Loucy (cell line): ENCODE measurements around the gene RIPK4.

Source experiments
- H2AFZ ChIP-seq: fragments of 200-600 bp; sonication (generic); 2 replicates; pipeline ENCODE4 v1.6.0; 2016; ENCODE audit warnings: antibody characterized with exemption, mild to moderate bottlenecking, low read length, moderate library complexity
- H3F3A ChIP-seq: fragments of 200-600 bp; 2 replicates; pipeline ENCODE4 v1.6.0; 2016; ENCODE audit warnings: antibody characterized with exemption, low read depth, mild to moderate bottlenecking
- H3K27me3 ChIP-seq: fragments of 200-600 bp; sonication (generic); 2 replicates; pipeline ENCODE4 v1.6.1; 2014; ENCODE audit warnings: low read length, mild to moderate bottlenecking; ENCODE audit not compliant: insufficient read depth, poor library complexity, severe bottlenecking
- H3K36me3 ChIP-seq: fragments of 200-600 bp; sonication (generic); 2 replicates; pipeline ENCODE4 v1.6.1; 2016; ENCODE audit warnings: low read length; ENCODE audit not compliant: insufficient read depth
- H3K4me1 ChIP-seq: fragments of 200-600 bp; sonication (generic); 2 replicates; pipeline ENCODE4 v1.5.1; 2014; ENCODE audit warnings: low read length, mild to moderate bottlenecking; ENCODE audit not compliant: insufficient read depth, poor library complexity, severe bottlenecking
- H3K4me2 ChIP-seq: fragments of 200-600 bp; sonication (generic); 2 replicates; pipeline ENCODE4 v1.6.0; 2014; ENCODE audit warnings: antibody characterized with exemption, low read length, low read depth, mild to moderate bottlenecking; ENCODE audit not compliant: poor library complexity, severe bottlenecking
- H3K4me3 ChIP-seq: fragments of 200-600 bp; sonication (generic); 2 replicates; pipeline ENCODE4 v1.5.1; 2014; ENCODE audit warnings: low read length, mild to moderate bottlenecking, mixed read lengths; ENCODE audit not compliant: poor library complexity, severe bottlenecking
- H3K79me2 ChIP-seq: fragments of 200-600 bp; sonication (generic); 2 replicates; pipeline ENCODE4 v1.6.1; 2014; ENCODE audit warnings: low read length; ENCODE audit not compliant: insufficient read depth
- H3K9ac ChIP-seq: fragments of 200-600 bp; sonication (generic); 2 replicates; pipeline ENCODE4 v1.6.0; 2014; ENCODE audit warnings: mild to moderate bottlenecking, low read depth, low read length, moderate library complexity; ENCODE audit not compliant: poor library complexity, severe bottlenecking
- H3K9me2 ChIP-seq: fragments of 200-600 bp; sonication (generic); replicated peaks from 2 replicates; pipeline ENCODE4 v1.6.1; 2016; ENCODE audit warnings: low read depth, low read length, mixed read lengths
- H3K9me3 ChIP-seq: fragments of 200-600 bp; sonication (generic); 2 replicates; pipeline ENCODE4 v1.6.1; 2014; ENCODE audit warnings: mild to moderate bottlenecking, antibody characterized with exemption, low read length, low read depth; ENCODE audit not compliant: insufficient read depth
- H4K20me1 ChIP-seq: fragments of 200-600 bp; sonication (generic); 2 replicates; pipeline ENCODE4 v1.6.0; 2014; ENCODE audit warnings: antibody characterized with exemption, low read length, mild to moderate bottlenecking; ENCODE audit not compliant: insufficient read depth, poor library complexity, severe bottlenecking
- EZH2phosphoT487 ChIP-seq: fragments of 200-600 bp; IDR thresholded peaks from 2 replicates; pipeline ENCODE4 v1.6.1; 2018; ENCODE audit warnings: antibody characterized with exemption, mild to moderate bottlenecking, moderate library complexity, borderline replicate concordance
- TF ChIP-seq, protein P1 (sequence below): fragments of 200-600 bp; sonication (generic); conservative IDR thresholded peaks from 2 replicates; pipeline ENCODE4 v1.5.1; 2014; ENCODE audit warnings: mild to moderate bottlenecking, antibody characterized with exemption, low read length

Gene RIPK4

DNA sequence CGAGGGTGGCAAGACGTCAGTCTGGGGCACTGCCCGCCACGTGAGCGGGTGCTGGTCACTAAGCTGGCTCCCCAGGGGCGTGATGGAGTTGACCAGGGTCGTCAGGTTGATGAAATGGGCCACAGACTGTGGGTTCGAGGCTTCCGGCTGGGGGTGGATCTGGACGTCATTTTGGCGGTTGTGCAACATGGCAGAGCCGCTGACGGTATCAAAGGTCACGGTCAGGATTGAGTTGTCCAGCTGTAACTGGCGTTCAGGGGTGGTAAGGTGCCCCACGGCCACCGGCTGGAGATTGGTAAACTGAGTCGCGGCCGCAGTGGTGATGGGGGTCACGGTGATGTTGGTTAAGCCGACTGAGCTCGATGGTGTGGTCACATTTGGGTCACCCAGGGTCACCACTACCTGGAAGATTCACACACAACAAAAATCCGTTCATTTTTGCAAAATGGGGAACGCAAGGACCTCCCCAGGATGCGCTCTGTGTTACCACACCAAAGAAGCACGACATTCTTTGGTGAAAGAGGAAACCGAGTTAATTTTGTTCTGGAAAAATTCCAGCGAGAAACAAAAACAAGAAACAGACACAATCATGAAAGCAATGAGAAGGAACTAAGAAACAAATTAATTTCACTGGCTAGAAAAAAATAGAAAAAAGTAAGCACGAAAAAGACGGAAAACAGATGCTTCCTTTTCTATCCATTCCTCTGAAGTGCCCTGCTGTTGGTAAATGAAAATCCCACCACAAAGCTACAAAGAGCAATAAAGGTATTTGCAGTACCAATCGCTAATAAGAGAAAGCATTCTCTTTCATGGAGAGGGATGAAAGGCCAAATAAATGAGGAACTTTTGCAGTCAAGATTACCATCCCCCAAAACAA, 34.7 kb upstream of the RIPK4 start:
- TF ChIP-seq, protein P1, sequence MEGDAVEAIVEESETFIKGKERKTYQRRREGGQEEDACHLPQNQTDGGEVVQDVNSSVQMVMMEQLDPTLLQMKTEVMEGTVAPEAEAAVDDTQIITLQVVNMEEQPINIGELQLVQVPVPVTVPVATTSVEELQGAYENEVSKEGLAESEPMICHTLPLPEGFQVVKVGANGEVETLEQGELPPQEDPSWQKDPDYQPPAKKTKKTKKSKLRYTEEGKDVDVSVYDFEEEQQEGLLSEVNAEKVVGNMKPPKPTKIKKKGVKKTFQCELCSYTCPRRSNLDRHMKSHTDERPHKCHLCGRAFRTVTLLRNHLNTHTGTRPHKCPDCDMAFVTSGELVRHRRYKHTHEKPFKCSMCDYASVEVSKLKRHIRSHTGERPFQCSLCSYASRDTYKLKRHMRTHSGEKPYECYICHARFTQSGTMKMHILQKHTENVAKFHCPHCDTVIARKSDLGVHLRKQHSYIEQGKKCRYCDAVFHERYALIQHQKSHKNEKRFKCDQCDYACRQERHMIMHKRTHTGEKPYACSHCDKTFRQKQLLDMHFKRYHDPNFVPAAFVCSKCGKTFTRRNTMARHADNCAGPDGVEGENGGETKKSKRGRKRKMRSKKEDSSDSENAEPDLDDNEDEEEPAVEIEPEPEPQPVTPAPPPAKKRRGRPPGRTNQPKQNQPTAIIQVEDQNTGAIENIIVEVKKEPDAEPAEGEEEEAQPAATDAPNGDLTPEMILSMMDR = no peak
- TF ChIP-seq EZH2phosphoT487 = no peak
- Histone ChIP-seq H3K4me1 (no peaks in the 10 kb centered on the region), H3K4me3 (no peak overlapping the region), H3K79me2 (no peaks in the 10 kb centered on the region), H3F3A (no peaks in the 10 kb centered on the region), H3K27me3 (no peaks in the 10 kb centered on the region), H2AFZ (no peak overlapping the region), H3K9me2 (no peaks in the 10 kb centered on the region), H3K9ac (no peak overlapping the region), H4K20me1 (no peaks in the 10 kb centered on the region), H3K9me3 (no peaks in the 10 kb centered on the region), H3K36me3 (peaks cover 43% of the 10 kb centered on the region; the same call in 1 of the 2 replicates), H3K4me2 (no peak overlapping the region)

DNA sequence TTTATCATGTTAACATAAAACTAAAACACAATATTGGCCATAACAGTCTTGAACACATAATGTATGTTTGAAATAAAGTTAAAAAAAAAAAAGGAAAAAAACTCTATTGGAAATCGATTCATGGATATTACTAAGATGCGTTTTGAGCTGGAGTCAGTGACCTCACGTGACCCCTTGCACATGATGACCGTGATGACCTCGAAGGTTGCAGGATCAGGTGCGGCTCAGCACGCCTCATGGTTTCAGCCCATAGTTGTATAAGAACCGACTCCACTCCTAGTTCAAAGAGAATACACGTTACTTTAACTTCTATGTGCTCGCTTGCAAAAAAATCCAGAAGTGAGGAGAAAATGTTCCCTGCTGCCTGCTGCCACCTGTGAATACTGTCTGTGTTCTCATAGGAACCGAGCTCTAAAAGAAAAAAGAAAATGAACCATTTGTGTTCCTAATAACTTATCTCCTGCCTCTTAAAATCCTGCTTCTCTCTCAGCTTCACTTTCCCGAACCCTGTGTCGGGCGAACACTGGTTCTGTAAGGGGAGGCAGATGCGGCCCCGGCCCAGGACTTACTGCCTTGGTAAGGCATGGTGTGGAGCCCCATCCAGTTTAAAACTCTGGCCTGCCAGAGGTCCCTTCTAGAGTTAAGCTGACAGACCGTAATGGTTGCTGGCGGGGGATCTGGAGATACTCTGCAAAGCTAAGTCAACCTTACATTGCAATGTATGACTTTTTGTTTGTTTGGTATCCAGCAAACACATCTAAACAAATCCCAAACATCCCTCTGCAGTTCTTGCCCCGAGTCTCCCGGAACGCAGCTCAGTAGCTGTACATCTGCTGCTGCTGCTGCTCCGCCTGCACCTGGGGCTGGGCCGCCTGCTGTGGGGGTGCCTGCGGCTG, 33.8 kb upstream of the RIPK4 start:
- no peak overlapping the region for H3K4me3 ChIP-seq
- H3F3A ChIP-seq = no peaks in the 10 kb centered on the region
- no peaks in the 10 kb centered on the region for H3K27me3 ChIP-seq
- no peaks in the 10 kb centered on the region for H3K4me1 ChIP-seq
- no peak overlapping the region for H2AFZ ChIP-seq
- no peaks in the 10 kb centered on the region for H3K9me3 ChIP-seq
- H3K36me3 ChIP-seq = peaks cover 43% of the 10 kb centered on the region; the same call in 1 of the 2 replicates
- no peak overlapping the region for H3K9ac ChIP-seq
- H3K79me2 ChIP-seq = no peaks in the 10 kb centered on the region
- no peaks in the 10 kb centered on the region for H4K20me1 ChIP-seq
- H3K9me2 ChIP-seq = no peaks in the 10 kb centered on the region
- TF ChIP-seq EZH2phosphoT487 = no peak
- TF ChIP-seq, protein P1 = no peak
- no peak overlapping the region for H3K4me2 ChIP-seq

DNA sequence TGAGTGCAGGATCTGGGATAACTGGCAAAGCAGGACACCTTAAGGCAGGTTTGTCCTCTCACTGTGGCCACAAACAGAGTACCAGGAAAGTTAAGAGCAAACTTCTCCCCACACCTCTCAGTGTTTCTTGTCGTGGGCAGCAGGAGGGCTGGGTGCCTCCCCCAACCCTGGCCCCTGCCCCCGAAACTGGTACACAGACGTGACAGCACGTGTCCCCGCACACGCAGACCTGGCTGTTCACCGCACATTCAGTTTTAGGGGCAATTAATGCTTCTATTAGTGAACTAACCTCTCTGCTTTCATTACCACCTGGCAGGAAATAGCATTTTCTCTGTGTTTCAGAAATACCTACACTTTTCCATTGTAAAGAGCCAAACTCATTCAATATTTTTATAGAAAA, 32.9 kb upstream of the RIPK4 start:
- Histone ChIP-seq H3K9ac (no peak overlapping the region), H3K27me3 (no peaks in the 10 kb centered on the region), H3K36me3 (peaks cover 43% of the 10 kb centered on the region; the same call in 1 of the 2 replicates), H3K4me3 (no peak overlapping the region), H2AFZ (no peak overlapping the region), H3K9me2 (no peaks in the 10 kb centered on the region), H3K9me3 (no peaks in the 10 kb centered on the region), H3K79me2 (no peaks in the 10 kb centered on the region), H4K20me1 (no peaks in the 10 kb centered on the region), H3K4me2 (no peak overlapping the region), H3K4me1 (no peaks in the 10 kb centered on the region), H3F3A (no peaks in the 10 kb centered on the region)
- TF ChIP-seq, protein P1 = no peak
- TF ChIP-seq EZH2phosphoT487 = no peak
